Fibroblast of mammary gland (primary cell): ENCODE measurements around the gene KCNK18.

Source experiments
- DNase-seq: peaks from one replicate; pipeline ENCODE4 v3.0.0-alpha.2; 2010; ENCODE audit warnings: low read depth
- H3K4me3 ChIP-seq: 2 replicates; pipeline ENCODE4 v1.5.1; 2011; ENCODE audit warnings: low read depth, mild to moderate bottlenecking, low read length, moderate library complexity; ENCODE audit not compliant: control insufficient read depth
- TF ChIP-seq, protein P1 (sequence below): conservative IDR thresholded peaks from 2 replicates; pipeline ENCODE4 v1.5.1; 2011; ENCODE audit warnings: low read depth, low read length, inconsistent platforms; ENCODE audit not compliant: control insufficient read depth, insufficient read depth

KCNK18 gene

DNA sequence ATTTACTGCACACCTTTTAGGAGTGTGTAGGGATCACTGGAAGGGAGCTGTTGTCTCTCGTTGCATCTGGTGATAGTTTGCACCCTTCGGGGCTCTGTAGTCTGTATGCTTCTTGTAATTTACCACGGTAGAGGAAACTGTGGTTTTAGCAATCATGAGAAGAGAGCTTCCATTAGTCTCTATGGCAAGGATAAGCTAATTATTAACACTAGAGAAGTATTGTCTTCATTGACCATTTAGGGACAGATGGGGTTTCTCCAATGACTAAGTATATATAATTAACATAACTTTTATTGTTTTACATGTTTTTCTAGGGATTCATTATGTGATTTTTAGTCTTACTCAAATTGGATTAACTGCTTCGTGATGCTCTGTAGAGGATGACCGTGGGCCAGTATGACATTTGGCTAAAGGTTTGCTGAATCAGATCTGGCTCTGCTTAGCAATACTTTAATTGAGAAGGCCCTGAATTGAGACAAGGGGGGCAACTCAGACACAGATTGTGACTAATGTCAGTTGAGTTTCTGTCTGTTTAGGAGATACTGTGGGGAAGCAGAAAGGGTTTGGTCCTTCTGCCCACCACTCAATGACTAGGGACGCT lies 52.3 kb downstream of the KCNK18 start:
- TF ChIP-seq, protein P1, sequence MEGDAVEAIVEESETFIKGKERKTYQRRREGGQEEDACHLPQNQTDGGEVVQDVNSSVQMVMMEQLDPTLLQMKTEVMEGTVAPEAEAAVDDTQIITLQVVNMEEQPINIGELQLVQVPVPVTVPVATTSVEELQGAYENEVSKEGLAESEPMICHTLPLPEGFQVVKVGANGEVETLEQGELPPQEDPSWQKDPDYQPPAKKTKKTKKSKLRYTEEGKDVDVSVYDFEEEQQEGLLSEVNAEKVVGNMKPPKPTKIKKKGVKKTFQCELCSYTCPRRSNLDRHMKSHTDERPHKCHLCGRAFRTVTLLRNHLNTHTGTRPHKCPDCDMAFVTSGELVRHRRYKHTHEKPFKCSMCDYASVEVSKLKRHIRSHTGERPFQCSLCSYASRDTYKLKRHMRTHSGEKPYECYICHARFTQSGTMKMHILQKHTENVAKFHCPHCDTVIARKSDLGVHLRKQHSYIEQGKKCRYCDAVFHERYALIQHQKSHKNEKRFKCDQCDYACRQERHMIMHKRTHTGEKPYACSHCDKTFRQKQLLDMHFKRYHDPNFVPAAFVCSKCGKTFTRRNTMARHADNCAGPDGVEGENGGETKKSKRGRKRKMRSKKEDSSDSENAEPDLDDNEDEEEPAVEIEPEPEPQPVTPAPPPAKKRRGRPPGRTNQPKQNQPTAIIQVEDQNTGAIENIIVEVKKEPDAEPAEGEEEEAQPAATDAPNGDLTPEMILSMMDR: no peak
- no peak for DNase-seq
- H3K4me3 ChIP-seq: no peak overlapping the region

DNA sequence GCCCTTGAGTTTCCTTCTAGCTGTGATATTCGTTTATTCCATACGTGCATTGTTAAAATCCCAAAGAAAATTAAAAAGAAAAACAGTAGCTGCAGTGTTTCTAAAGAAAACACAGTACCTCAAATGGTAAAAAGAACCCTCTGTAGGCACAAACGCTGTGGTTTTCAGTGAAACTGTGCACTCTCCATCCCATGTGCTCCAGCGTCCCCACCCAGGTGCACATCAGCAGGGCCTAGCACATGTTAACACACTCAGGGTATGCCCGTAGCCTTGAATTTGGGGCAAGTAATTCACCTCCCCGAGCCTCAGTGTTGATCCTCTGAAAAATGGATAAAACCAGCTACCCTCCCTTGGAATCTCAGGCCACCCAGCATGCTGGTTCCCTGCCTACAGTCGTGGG lies 53.1 kb downstream of the KCNK18 start:
- TF ChIP-seq, protein P1: no peak
- DNase-seq: no peak
- no peak overlapping the region for H3K4me3 ChIP-seq

- no peak overlapping the region for H3K4me3 ChIP-seq
- no peak for DNase-seq
- TF ChIP-seq, protein P1: no peak
Measured at GRCh38 chr10:117253908-117254307, 56.6 kb downstream of the KCNK18 start.

- DNase-seq: no peak
- TF ChIP-seq, protein P1: no peak
- no peak overlapping the region for H3K4me3 ChIP-seq
Measured at GRCh38 chr10:117254338-117254737, 57.0 kb downstream of the KCNK18 start.

- H3K4me3 ChIP-seq: no peak overlapping the region
- no peak for DNase-seq
- TF ChIP-seq, protein P1: no peak
Measured at GRCh38 chr10:117254774-117255735, 57.8 kb downstream of the KCNK18 start.

DNA sequence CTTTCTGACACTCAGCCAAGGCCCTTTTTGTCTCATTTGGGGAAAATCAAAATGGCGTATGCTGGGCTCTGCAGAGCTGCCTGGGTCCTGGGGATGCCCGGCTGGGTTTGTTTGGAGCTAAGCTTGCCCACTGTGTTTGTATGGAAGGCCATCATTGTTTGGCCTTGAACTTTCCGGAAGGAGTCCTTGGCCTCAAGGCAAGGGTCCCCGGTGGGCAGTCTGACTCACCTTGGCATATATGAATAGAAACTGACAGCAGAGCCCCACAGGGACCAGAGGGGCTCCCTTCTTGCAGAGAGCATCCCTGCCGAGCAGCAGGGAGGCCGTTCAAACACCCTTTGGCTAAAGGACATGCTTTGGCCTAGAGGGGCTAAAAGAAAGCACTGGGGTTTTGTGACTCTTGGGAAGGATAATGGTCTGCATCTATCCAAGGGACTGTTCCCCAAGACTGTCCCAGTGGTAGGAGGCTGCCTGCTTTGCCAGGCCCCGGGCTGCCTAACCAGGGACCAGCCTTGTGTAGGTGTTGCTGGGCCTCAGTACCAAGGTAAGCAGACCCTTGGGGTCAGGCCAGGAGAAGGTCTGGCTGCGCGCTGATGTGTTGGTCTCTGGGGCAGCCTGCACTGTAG lies 58.7 kb downstream of the KCNK18 start:
- no peak overlapping the region for H3K4me3 ChIP-seq

More for the DNA sequence above, 58.7 kb downstream of the KCNK18 start:
- no peak for DNase-seq
- TF ChIP-seq, protein P1: no peak
